Ectodermal cell (in vitro differentiated cells): ENCODE measurements around the gene NDUFAF7.
"Not testable (repeated sequence)": the region's sequence is repeated elsewhere in the genome, so short reads cannot be mapped to it uniquely, and the experiment has no call there.

ENCODE experiments used
- H3K27ac ChIP-seq: 2 replicates; pipeline ENCODE4 v1.7.0; 2013; ENCODE audit warnings: mild to moderate bottlenecking, low read depth, low read length; ENCODE audit not compliant: insufficient read depth, poor library complexity, severe bottlenecking
- H3K27me3 ChIP-seq: 2 replicates; pipeline ENCODE4 v1.7.0; 2013; ENCODE audit warnings: mild to moderate bottlenecking, low read length; ENCODE audit not compliant: insufficient read depth, control insufficient read depth, poor library complexity, severe bottlenecking
- H3K36me3 ChIP-seq: one replicate; pipeline ENCODE4 v1.7.0; 2013; ENCODE audit warnings: low read length; ENCODE audit not compliant: control insufficient read depth, insufficient read depth
- H3K4me1 ChIP-seq: one replicate; pipeline ENCODE4 v1.7.0; 2013; ENCODE audit warnings: low read length; ENCODE audit not compliant: control insufficient read depth, insufficient read depth
- H3K4me3 ChIP-seq: 2 replicates; pipeline ENCODE4 v1.7.0; 2013; ENCODE audit warnings: low read depth, low read length, control low read depth; ENCODE audit not compliant: insufficient read depth
- H3K9me3 ChIP-seq: 2 replicates; pipeline ENCODE4 v1.7.0; 2013; ENCODE audit warnings: mild to moderate bottlenecking, low read length, moderate library complexity; ENCODE audit not compliant: control insufficient read depth
- WGBS, 2 experiments: methylation state at CpG; one replicate each; pipeline ENCODE4 v1.1.7; 2013; ENCODE audit warnings: missing lambda C conversion rate in 2 of 2; 5-methylcytosine and 5-hydroxymethylcytosine counted together

Gene NDUFAF7

DNA sequence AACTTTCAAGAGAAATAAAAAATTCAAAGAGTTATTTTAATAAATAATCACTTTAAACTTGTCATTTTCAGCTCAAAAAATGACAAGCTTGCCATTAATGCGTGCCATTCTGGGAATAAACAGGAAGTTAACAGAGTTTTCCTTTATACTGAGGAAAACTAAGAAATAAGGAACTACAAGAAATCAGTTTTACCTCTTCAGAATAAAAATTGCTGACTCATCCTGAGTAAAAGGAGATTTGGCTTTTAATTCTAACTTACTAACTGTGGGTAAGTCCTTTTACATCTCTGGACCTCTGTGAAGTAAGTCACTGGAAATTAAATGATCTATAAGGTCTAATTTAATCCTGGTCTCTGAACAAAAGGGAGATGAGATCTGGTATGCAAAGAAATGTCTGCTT, 16.2 kb upstream of the NDUFAF7 start:
- WGBS, 2 experiments = 94 to 100% methylated on average over 1 of the region's 1 CpG
- no peaks in the 10 kb centered on the region for H3K9me3 ChIP-seq

DNA sequence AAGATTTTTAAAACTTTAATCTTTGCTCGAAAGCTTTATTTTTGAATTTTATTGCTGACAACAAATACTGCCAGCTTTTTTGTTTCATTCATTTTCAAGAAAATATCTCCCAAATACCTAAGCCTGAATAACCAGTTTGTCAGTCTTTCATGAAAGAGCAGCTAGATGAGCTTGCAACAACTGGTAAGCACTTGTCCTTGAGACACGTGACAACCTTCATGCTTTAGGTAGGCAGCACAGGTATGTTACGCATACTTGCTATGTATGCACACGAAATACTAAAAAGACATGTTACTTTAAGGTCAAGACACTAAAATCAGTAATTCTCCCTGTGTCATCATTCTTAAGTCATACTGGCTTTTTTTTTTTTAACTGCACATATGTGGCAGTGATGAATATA, 12.4 kb upstream of the NDUFAF7 start:
- no peak overlapping the region for H3K27ac ChIP-seq
- H3K9me3 ChIP-seq = no peaks in the 10 kb centered on the region
- WGBS, 2 experiments = 95% methylated on average over 4 of the region's 4 CpGs
- no peak overlapping the region for H3K4me3 ChIP-seq
- H3K27me3 ChIP-seq = no peaks in the 10 kb centered on the region
- no peaks in the 10 kb centered on the region for H3K4me1 ChIP-seq
- peaks cover 29% of the 10 kb centered on the region for H3K36me3 ChIP-seq

More for the DNA sequence above, 16.2 kb upstream of the NDUFAF7 start:
- H3K27me3 ChIP-seq = no peaks in the 10 kb centered on the region
- H3K27ac ChIP-seq = no peak overlapping the region
- peaks cover 43% of the 10 kb centered on the region for H3K36me3 ChIP-seq
- H3K4me1 ChIP-seq = no peaks in the 10 kb centered on the region
- no peak overlapping the region for H3K4me3 ChIP-seq

DNA sequence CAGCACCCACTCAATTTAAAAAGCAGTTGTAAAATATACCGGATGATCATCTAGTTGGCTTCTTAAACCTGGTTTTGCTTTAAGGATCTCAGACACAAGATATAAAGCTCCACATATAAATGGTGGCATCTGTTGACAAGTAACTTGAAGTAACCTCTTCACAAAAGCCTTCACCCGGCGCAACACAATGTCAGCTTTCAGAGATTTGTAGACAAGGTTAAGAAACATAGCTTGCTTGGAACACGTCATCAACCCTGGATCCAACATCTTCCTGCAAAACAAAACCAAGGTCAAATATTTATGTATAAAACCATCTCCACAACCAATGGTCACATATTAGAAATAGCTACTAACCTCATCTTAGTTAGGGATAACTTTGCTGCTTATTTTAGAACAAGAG, 8.3 kb upstream of the NDUFAF7 start:
- H3K36me3 ChIP-seq = peaks cover 18% of the 10 kb centered on the region
- 91 to 98% methylated on average over 4 of the region's 4 CpGs for WGBS, 2 experiments

DNA sequence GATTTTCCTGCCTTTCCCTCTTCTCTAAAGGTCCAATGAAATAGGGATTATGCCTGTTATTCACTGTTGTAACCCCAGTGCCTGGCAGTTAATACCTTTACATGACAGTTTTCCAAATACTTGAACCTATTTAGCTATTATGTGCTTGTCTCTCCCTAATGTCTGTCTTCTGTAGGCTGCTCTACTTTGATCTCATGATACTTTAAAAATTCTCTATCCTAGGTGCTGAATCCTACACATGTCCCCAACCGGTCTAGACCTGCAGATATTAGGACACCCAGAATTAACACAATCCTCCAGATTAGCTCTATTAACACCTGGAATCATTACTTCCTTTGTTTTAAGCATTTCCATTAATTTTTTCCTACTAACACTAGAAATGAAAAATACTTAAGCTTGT, 7.4 kb upstream of the NDUFAF7 start:
- 87 to 91% methylated on average over 1 of the region's 1 CpG for WGBS, 2 experiments
- Histone ChIP-seq H3K27ac (no peak overlapping the region), H3K9me3 (no peaks in the 10 kb centered on the region), H3K36me3 (peaks cover 20% of the 10 kb centered on the region), H3K27me3 (no peaks in the 10 kb centered on the region), H3K4me3 (no peak overlapping the region), H3K4me1 (no peaks in the 10 kb centered on the region)

More for the DNA sequence above, 8.3 kb upstream of the NDUFAF7 start:
- H3K27me3 ChIP-seq = no peaks in the 10 kb centered on the region
- H3K27ac ChIP-seq = no peak overlapping the region
- H3K4me3 ChIP-seq = no peak overlapping the region
- H3K9me3 ChIP-seq = no peaks in the 10 kb centered on the region
- no peaks in the 10 kb centered on the region for H3K4me1 ChIP-seq

DNA sequence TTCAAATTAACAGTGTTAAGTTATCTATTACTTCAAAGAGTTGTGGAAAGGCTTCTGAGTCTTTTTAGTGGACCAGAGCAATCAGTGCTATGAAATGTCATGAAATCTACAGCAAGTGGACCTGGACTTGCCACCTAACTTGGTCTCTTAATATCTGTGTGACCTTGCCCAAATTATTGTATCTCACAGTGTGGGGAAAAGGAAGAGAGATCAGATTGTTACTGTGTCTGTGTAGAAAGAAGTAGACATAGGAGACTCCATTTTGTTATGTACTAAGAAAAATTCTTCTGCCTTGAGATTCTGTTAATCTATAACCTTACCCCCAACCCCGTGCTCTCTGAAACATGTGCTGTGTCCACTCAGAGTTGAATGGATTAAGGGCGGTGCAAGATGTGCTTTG, 6.3 kb upstream of the NDUFAF7 start:
- not testable (repeated sequence) for H3K27ac ChIP-seq, H3K4me1 ChIP-seq, H3K4me3 ChIP-seq, H3K9me3 ChIP-seq, H3K27me3 ChIP-seq
- H3K36me3 ChIP-seq = peaks cover 20% of the 10 kb centered on the region
- no CpG with 5 or more reads among the region's 2 CpGs for WGBS, 2 experiments

DNA sequence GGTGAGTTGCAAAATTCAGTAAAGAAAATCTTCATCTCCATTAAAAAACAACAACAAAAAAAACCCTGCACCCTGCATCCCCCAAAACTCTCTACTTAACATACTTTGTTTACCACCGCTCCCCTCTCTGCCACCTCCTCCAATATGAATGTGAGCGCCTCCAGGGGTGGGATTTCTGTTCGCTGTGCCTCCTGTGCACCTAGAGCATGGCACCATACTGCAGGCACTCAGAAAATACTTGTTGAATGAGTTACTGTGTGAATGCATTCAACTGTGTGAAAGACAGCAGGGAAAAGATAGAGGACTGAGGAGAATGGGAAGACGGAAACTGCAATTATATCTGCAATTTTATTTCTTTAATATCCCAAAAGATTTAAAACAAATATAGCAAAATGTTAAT, 4.6 kb upstream of the NDUFAF7 start:
- Histone ChIP-seq H3K9me3 (no peaks in the 10 kb centered on the region), H3K27ac (no peak overlapping the region), H3K27me3 (no peaks in the 10 kb centered on the region), H3K36me3 (peaks cover 11% of the 10 kb centered on the region), H3K4me3 (no peak overlapping the region), H3K4me1 (no peaks in the 10 kb centered on the region)
- WGBS, 2 experiments = 44 to 65% methylated on average over 3 to 4 of the region's 4 CpGs

DNA sequence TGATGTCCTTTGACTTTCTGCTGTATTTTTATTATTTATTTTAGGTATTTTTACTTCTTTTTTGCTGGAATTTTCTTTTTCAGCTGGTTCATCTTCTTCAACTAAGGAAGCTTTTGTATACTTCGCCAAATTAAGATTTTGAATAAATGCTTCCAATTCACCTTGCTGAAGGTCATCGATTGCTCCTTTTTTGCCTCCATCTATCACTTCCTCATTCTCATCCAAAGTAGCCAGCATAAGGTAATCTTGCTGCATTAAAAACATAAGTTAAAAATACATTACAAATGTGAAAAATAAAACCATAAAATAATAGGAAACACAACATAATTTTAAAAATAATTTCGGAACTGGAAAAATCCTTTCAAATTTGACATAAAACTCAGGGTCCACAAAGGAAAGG, 2.7 kb upstream of the NDUFAF7 start:
- 89 to 100% methylated on average over 3 of the region's 3 CpGs for WGBS, 2 experiments
- H3K4me1 ChIP-seq = no peaks in the 10 kb centered on the region

DNA sequence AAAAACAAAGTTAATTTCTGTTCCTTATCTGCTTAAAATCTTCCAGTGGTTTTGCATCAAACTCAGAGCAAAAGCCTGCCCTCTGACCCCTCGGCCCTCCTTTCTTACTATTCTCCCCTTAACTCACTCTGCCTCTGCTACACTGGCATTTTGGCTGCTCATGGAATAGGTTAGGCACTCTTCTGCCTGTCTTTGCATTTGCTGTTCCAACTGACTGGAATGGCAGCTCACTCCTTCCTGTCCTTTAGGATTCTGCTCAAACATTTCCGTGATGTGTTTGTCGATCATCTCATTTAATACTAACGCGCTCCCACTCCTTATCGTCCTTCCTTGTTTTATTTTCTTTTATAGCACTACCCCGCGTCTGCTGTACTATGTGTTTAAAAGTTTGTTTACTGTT, 877 bp upstream of the NDUFAF7 start:
- peaks cover 8% of the 10 kb centered on the region for H3K36me3 ChIP-seq
- no peak overlapping the region for H3K27ac ChIP-seq
- H3K27me3 ChIP-seq = no peaks in the 10 kb centered on the region
- no peaks in the 10 kb centered on the region for H3K9me3 ChIP-seq
- H3K4me1 ChIP-seq = no peaks in the 10 kb centered on the region
- 1 to 2% methylated on average over 4 to 6 of the region's 8 CpGs for WGBS, 2 experiments
- peak overlapping the region; percentile 95 for H3K4me3 ChIP-seq

More for the DNA sequence above, 2.7 kb upstream of the NDUFAF7 start:
- H3K4me3 ChIP-seq = no peak overlapping the region
- H3K27me3 ChIP-seq = no peaks in the 10 kb centered on the region
- H3K27ac ChIP-seq = no peak overlapping the region
- no peaks in the 10 kb centered on the region for H3K9me3 ChIP-seq
- H3K36me3 ChIP-seq = peaks cover 8% of the 10 kb centered on the region

DNA sequence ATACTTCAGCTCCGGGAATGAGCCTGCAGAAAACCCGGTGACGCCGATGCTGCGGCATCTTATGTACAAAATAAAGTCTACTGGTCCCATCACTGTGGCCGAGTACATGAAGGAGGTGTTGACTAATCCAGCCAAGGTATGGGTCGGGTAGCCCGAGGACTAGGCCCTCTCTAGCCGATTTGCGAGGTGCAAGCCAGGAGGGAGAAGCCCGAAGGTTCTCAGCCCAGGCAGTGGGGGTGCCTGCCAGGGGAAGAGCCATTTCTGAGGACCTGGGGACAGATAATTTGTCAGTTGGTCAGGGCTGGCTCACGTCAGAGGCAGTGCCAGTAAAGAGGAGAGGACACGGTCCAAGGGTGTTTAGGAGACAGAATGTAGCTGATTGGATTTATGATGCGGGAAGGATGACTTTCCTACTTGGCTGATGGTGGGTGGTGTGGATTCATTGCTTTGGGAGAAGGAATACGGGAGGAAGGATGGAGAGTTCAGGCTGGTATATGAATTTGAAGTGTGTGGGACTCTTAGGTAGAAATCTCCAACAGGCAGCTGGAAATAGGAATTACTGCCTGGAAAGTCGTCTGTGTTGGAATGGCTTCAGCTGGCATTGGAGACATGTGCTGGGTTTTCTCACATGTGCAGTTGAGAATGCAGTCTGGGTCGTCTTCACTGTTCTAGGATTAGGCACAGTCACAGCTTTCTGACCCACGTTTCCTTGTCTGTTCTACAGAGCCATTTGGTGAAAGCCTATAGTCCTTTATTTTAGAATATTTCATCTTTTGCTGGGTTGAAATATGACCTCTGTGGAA, 874 bp downstream of the NDUFAF7 start:
- Histone ChIP-seq H3K4me1 (no peaks in the 10 kb centered on the region), H3K4me3 (peak overlapping the region; percentile 95), H3K36me3 (peaks cover 8% of the 10 kb centered on the region), H3K27me3 (no peaks in the 10 kb centered on the region), H3K9me3 (no peaks in the 10 kb centered on the region), H3K27ac (no peak overlapping the region)
- WGBS, 2 experiments = 13 to 15% methylated on average over 18 of the region's 18 CpGs

DNA sequence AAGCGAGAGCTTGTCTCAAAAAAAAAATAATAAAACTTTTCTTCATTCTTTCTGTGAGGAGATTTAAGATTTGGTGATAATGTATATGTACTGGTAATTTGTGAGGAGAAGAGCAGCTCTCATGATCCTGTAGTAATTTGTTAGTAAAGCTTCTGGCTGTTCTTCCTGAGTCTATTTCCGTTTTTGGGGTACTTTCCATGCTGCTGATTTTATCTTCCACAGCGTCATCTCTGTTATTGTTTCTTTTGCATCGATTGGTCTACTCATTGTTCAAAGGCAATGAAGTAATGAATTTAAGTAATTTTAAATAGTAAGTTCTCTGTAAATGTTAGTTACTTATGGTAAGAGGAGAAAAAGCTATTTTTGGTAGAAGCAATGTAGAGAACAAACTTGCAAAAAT, 12.0 kb downstream of the NDUFAF7 start:
- H3K4me3 ChIP-seq = no peak overlapping the region
- H3K27ac ChIP-seq = no peak overlapping the region
- H3K4me1 ChIP-seq = no peaks in the 10 kb centered on the region
- no peaks in the 10 kb centered on the region for H3K9me3 ChIP-seq
- no peaks in the 10 kb centered on the region for H3K27me3 ChIP-seq
- H3K36me3 ChIP-seq = peaks cover 19% of the 10 kb centered on the region
- WGBS, 2 experiments = 99% methylated on average over 4 of the region's 4 CpGs
